Activated naive CD8-positive, alpha-beta T cell treated with anti-CD3 and anti-CD28 coated beads, Interleukin-2, amount 50 U/mL, for 24 hours (primary cell): ENCODE results near the gene NPPC.
A peak's percentile ranks its signal among the peaks of the same experiment; 100 is the strongest.
"Not testable (repeated sequence)": the region's sequence is repeated elsewhere in the genome, so short reads cannot be mapped to it uniquely, and the experiment has no call there.

ENCODE experiments used
- ATAC-seq: fragments of 150-1000 bp; cut with Tn5 transposase; one replicate; pipeline ENCODE4 v1.10.0; 2021
- DNase-seq: peaks from one replicate; pipeline ENCODE4 v3.0.0; 2021
- H3K27ac Mint-ChIP-seq: one replicate; pipeline ENCODE4 v1.8.0; 2021; ENCODE audit warnings: mild to moderate bottlenecking, mixed read lengths
- H3K27me3 Mint-ChIP-seq: one replicate; pipeline ENCODE4 v1.8.0; 2021; ENCODE audit warnings: mixed read lengths
- H3K36me3 Mint-ChIP-seq: one replicate; pipeline ENCODE4 v1.8.0; 2021; ENCODE audit warnings: low read depth, mixed read lengths
- H3K4me1 Mint-ChIP-seq: one replicate; pipeline ENCODE4 v1.8.0; 2021; ENCODE audit warnings: mixed read lengths
- H3K4me3 Mint-ChIP-seq: one replicate; pipeline ENCODE4 v1.8.0; 2021; ENCODE audit warnings: mild to moderate bottlenecking, moderate library complexity, mixed read lengths
- H3K9me3 Mint-ChIP-seq: one replicate; pipeline ENCODE4 v1.8.0; 2021; ENCODE audit warnings: mixed read lengths

NPPC gene

GRCh38 chr2:231919341-231920035 lies 6.7 kb downstream of the NPPC start:
- Mint-ChIP-seq H3K9me3 (no peaks in the 10 kb centered on the region), H3K4me3 (no peak overlapping the region), H3K27ac (no peak overlapping the region), H3K36me3 (no peaks in the 10 kb centered on the region), H3K4me1 (no peaks in the 10 kb centered on the region), H3K27me3 (peaks cover 14% of the 10 kb centered on the region)
- DNase-seq (no peak), ATAC-seq (peak; percentile 18)

GRCh38 chr2:231918501-231919330 lies 7.5 kb downstream of the NPPC start:
- H3K4me1 Mint-ChIP-seq: no peaks in the 10 kb centered on the region
- no peaks in the 10 kb centered on the region for H3K9me3 Mint-ChIP-seq
- H3K4me3 Mint-ChIP-seq: no peak overlapping the region
- H3K27ac Mint-ChIP-seq: no peak overlapping the region
- H3K27me3 Mint-ChIP-seq: peaks cover 6% of the 10 kb centered on the region
- H3K36me3 Mint-ChIP-seq: no peaks in the 10 kb centered on the region
- DNase-seq (no peak), ATAC-seq (no peak)

- H3K4me3 Mint-ChIP-seq: no peak overlapping the region
- ATAC-seq (peak; percentile 33), DNase-seq (no peak)
- H3K27me3 Mint-ChIP-seq: peaks cover 1% of the 10 kb centered on the region
- no peaks in the 10 kb centered on the region for H3K9me3 Mint-ChIP-seq
- no peaks in the 10 kb centered on the region for H3K4me1 Mint-ChIP-seq
- no peak overlapping the region for H3K27ac Mint-ChIP-seq
- H3K36me3 Mint-ChIP-seq: no peaks in the 10 kb centered on the region
Observed at GRCh38 chr2:231917280-231918066, 8.7 kb downstream of the NPPC start.

- no peak for DNase-seq
- H3K27me3 Mint-ChIP-seq: no peaks in the 10 kb centered on the region
- H3K4me1 Mint-ChIP-seq: peaks cover 8% of the 10 kb centered on the region
- no peak overlapping the region for H3K27ac Mint-ChIP-seq
- H3K36me3 Mint-ChIP-seq: no peaks in the 10 kb centered on the region
- no peaks in the 10 kb centered on the region for H3K9me3 Mint-ChIP-seq
- H3K4me3 Mint-ChIP-seq: no peak overlapping the region
- ATAC-seq: no peak
Observed at GRCh38 chr2:231914077-231914690, 12.0 kb downstream of the NPPC start.

- DNase-seq (no peak), ATAC-seq (no peak)
- Mint-ChIP-seq H3K9me3 (no peaks in the 10 kb centered on the region), H3K36me3 (no peaks in the 10 kb centered on the region), H3K4me3 (no peak overlapping the region), H3K27ac (no peak overlapping the region), H3K4me1 (peaks cover 8% of the 10 kb centered on the region), H3K27me3 (no peaks in the 10 kb centered on the region)
Observed at GRCh38 chr2:231911381-231911780, 14.8 kb downstream of the NPPC start.

GRCh38 chr2:231910771-231911170 lies 15.4 kb downstream of the NPPC start:
- no peak overlapping the region for H3K27ac Mint-ChIP-seq
- ATAC-seq (no peak), DNase-seq (no peak)
- no peaks in the 10 kb centered on the region for H3K36me3 Mint-ChIP-seq
- no peaks in the 10 kb centered on the region for H3K27me3 Mint-ChIP-seq
- peaks cover 8% of the 10 kb centered on the region for H3K4me1 Mint-ChIP-seq
- no peak overlapping the region for H3K4me3 Mint-ChIP-seq
- no peaks in the 10 kb centered on the region for H3K9me3 Mint-ChIP-seq

- not testable (repeated sequence) for H3K9me3 Mint-ChIP-seq, H3K4me3 Mint-ChIP-seq, H3K36me3 Mint-ChIP-seq, H3K27me3 Mint-ChIP-seq, H3K4me1 Mint-ChIP-seq, H3K27ac Mint-ChIP-seq, ATAC-seq, DNase-seq
Observed at GRCh38 chr2:231910161-231910560, 16.0 kb downstream of the NPPC start.

GRCh38 chr2:231909631-231910030 lies 16.6 kb downstream of the NPPC start:
- H3K4me3 Mint-ChIP-seq: no peak overlapping the region
- H3K27me3 Mint-ChIP-seq: no peaks in the 10 kb centered on the region
- no peak overlapping the region for H3K27ac Mint-ChIP-seq
- peaks cover 8% of the 10 kb centered on the region for H3K4me1 Mint-ChIP-seq
- ATAC-seq: no peak
- DNase-seq: no peak
- no peaks in the 10 kb centered on the region for H3K9me3 Mint-ChIP-seq
- no peaks in the 10 kb centered on the region for H3K36me3 Mint-ChIP-seq

GRCh38 chr2:231908584-231908983 lies 17.6 kb downstream of the NPPC start:
- ATAC-seq: no peak
- no peak for DNase-seq
- H3K27ac Mint-ChIP-seq: no peak overlapping the region
- no peaks in the 10 kb centered on the region for H3K9me3 Mint-ChIP-seq
- H3K4me1 Mint-ChIP-seq: peaks cover 8% of the 10 kb centered on the region
- H3K36me3 Mint-ChIP-seq: no peaks in the 10 kb centered on the region
- H3K27me3 Mint-ChIP-seq: no peaks in the 10 kb centered on the region
- H3K4me3 Mint-ChIP-seq: no peak overlapping the region

GRCh38 chr2:231907765-231908164 lies 18.4 kb downstream of the NPPC start:
- H3K4me1 Mint-ChIP-seq: peaks cover 8% of the 10 kb centered on the region
- ATAC-seq (no peak), DNase-seq (no peak)
- H3K27me3 Mint-ChIP-seq: no peaks in the 10 kb centered on the region
- H3K4me3 Mint-ChIP-seq: no peak overlapping the region
- H3K9me3 Mint-ChIP-seq: no peaks in the 10 kb centered on the region
- H3K27ac Mint-ChIP-seq: no peak overlapping the region
- no peaks in the 10 kb centered on the region for H3K36me3 Mint-ChIP-seq

GRCh38 chr2:231905026-231905425 lies 21.2 kb downstream of the NPPC start:
- no peak for ATAC-seq
- no peak for DNase-seq
- no peaks in the 10 kb centered on the region for H3K27me3 Mint-ChIP-seq
- H3K27ac Mint-ChIP-seq: no peak overlapping the region
- H3K9me3 Mint-ChIP-seq: no peaks in the 10 kb centered on the region
- H3K4me3 Mint-ChIP-seq: no peak overlapping the region
- H3K4me1 Mint-ChIP-seq: peaks cover 5% of the 10 kb centered on the region
- H3K36me3 Mint-ChIP-seq: no peaks in the 10 kb centered on the region

- DNase-seq (no peak), ATAC-seq (no peak)
- no peak overlapping the region for H3K4me3 Mint-ChIP-seq
- H3K9me3 Mint-ChIP-seq: no peaks in the 10 kb centered on the region
- no peak overlapping the region for H3K27ac Mint-ChIP-seq
- H3K36me3 Mint-ChIP-seq: no peaks in the 10 kb centered on the region
- H3K4me1 Mint-ChIP-seq: no peaks in the 10 kb centered on the region
- H3K27me3 Mint-ChIP-seq: no peaks in the 10 kb centered on the region
Observed at GRCh38 chr2:231904161-231904611, 22.0 kb downstream of the NPPC start.

- H3K36me3 Mint-ChIP-seq: no peaks in the 10 kb centered on the region
- no peaks in the 10 kb centered on the region for H3K4me1 Mint-ChIP-seq
- H3K27me3 Mint-ChIP-seq: no peaks in the 10 kb centered on the region
- DNase-seq: no peak
- no peak overlapping the region for H3K27ac Mint-ChIP-seq
- no peak overlapping the region for H3K4me3 Mint-ChIP-seq
- no peaks in the 10 kb centered on the region for H3K9me3 Mint-ChIP-seq
- no peak for ATAC-seq
Observed at GRCh38 chr2:231902598-231902997, 23.6 kb downstream of the NPPC start.

- H3K36me3 Mint-ChIP-seq: no peaks in the 10 kb centered on the region
- no peak for ATAC-seq
- no peaks in the 10 kb centered on the region for H3K27me3 Mint-ChIP-seq
- H3K27ac Mint-ChIP-seq: no peak overlapping the region
- H3K4me1 Mint-ChIP-seq: no peaks in the 10 kb centered on the region
- DNase-seq: no peak
- H3K4me3 Mint-ChIP-seq: no peak overlapping the region
- no peaks in the 10 kb centered on the region for H3K9me3 Mint-ChIP-seq
Observed at GRCh38 chr2:231900972-231901371, 25.2 kb downstream of the NPPC start.
